ENCODE results near the gene LTBP1. TPM values are rescaled to one million over a fixed set of nuclear protein-coding genes. Genes with fewer than 3 reads are reported as not detected.

The LTBP1 gene
- total and polyA plus RNA-seq, 2 of the 13 experiments (the other 11 are each of a cell fraction or from before 2014, with no cell fraction given), result 0.12 to 0.22 TPM

GRCh38 chr2:33038230-33038629, 91.5 kb downstream of the LTBP1 start:
- no peak overlapping the region for H3K9ac ChIP-seq (ENCODE audit: insufficient read depth, low read depth, low read length)
- no peaks in the 10 kb centered on the region for H3K9me3 ChIP-seq (ENCODE audit: low read length)
- CTCF ChIA-PET (ENCODE audit: low intra/inter-chr PET ratio, low total read pairs), result no interaction called here
- no peaks in the 10 kb centered on the region for H4K20me1 ChIP-seq (ENCODE audit: insufficient read depth, low read length)
- FAIRE-seq, result no peak
- no peak overlapping the region for H3K4me2 ChIP-seq (ENCODE audit: low read depth, low read length)
- in situ Hi-C loops (cut with HindIII; ENCODE audit: extremely low pct_ligation_motif_present, low pct_unique_long_range_greater_than_20kb), result no loop called here
- peaks cover 0 to 18% of the 10 kb centered on the region in 2 experiments; a peak in 2 of 5 replicates for H3K27me3 ChIP-seq (ENCODE audit: control insufficient read depth in 1 of 2, insufficient read depth in 2 of 2, low read length in 2 of 2)
- ATAC-seq, result no peak
- no TSS peak for BruUV-seq (replicated peaks)
- no peaks in the 10 kb centered on the region for H3K36me3 ChIP-seq (replicated peaks in 1 of 2; ENCODE audit: control insufficient read depth in 1 of 2, insufficient read depth in 2 of 2, low read length in 2 of 2)
- H3K4me3 ChIP-seq (replicated peaks in 1 of 3; ENCODE audit: insufficient read depth in 1 of 3, low read depth in 2 of 3, low read length in 3 of 3), result no peak overlapping the region
- no peaks in the 10 kb centered on the region for H3K79me2 ChIP-seq (ENCODE audit: insufficient read depth, low read length)
- no peak overlapping the region for H2AFZ ChIP-seq (ENCODE audit: low read length)
- 7% methylated on average over 4 of the region's 4 CpGs for WGBS (ENCODE audit: low lambda C conversion rate)
- no peak overlapping the region for H3K27ac ChIP-seq (ENCODE audit: extremely low read length, insufficient read depth, low read length)
- intact Hi-C loops (cut with micrococcal nuclease; ENCODE audit: unreplicated experiment), result no loop called here
- no peaks in the 10 kb centered on the region; the same call in 1 of the 2 replicates for H3K4me1 ChIP-seq (ENCODE audit: insufficient read depth, low read length)
- DNase-seq (ENCODE audit: low spot score), result no peak
- POLR2A ChIA-PET, result no interaction called here
- TF ChIP-seq SATB2 (CRISPR knock-in tag; IDR thresholded peaks at IDR 0.05), result no peak
- no peak for TF ChIP-seq CREB3 (CRISPR knock-in tag; IDR thresholded peaks at IDR 0.05)
- no peak for TF ChIP-seq ZBTB42 (CRISPR knock-in tag; IDR thresholded peaks at IDR 0.05)
- TF ChIP-seq NFIB (CRISPR knock-in tag; IDR thresholded peaks at IDR 0.05; ENCODE audit: borderline replicate concordance), result no peak
- no peak for TF ChIP-seq ZFP41 (CRISPR knock-in tag; IDR thresholded peaks at IDR 0.05; ENCODE audit: borderline replicate concordance)
- TF ChIP-seq AKNA (CRISPR knock-in tag; IDR thresholded peaks at IDR 0.05; ENCODE audit: borderline replicate concordance), result no peak
- no peak for TF ChIP-seq RBM22 (optimal IDR thresholded peaks at IDR 0.05; ENCODE audit: low read length)
- TF ChIP-seq SP1 (IDR thresholded peaks at IDR 0.05), result no peak
- no peak for TF ChIP-seq SP1 (CRISPR knock-in tag; IDR thresholded peaks at IDR 0.05)
- no peak for TF ChIP-seq TERF1 (CRISPR knock-in tag; IDR thresholded peaks at IDR 0.05)
- no peak for TF ChIP-seq MTA1 (CRISPR knock-in tag; IDR thresholded peaks at IDR 0.05; ENCODE audit: borderline replicate concordance)
- TF ChIP-seq PAWR (CRISPR knock-in tag; IDR thresholded peaks at IDR 0.05; ENCODE audit: borderline replicate concordance), result no peak
- no peak for TF ChIP-seq MYC (CRISPR knock-in tag; IDR thresholded peaks at IDR 0.05; ENCODE audit: borderline replicate concordance)
- TF ChIP-seq ZUFSP (CRISPR knock-in tag; IDR thresholded peaks at IDR 0.05; ENCODE audit: borderline replicate concordance), result no peak

All from HepG2 (cell line).